Measurements from ENCODE around the gene C12orf54.

- TF ChIP-seq CTCF (IDR thresholded peaks at IDR 0.05): no peak
- no peak for TF ChIP-seq POLR2A (IDR thresholded peaks at IDR 0.05)
Observed at GRCh38 chr12:48441069-48441468, 41.2 kb upstream of the C12orf54 start.

Measured in thyroid gland (tissue), 4 donors.